ENCODE data around the gene OR51M1.

The OR51M1 gene

DNA sequence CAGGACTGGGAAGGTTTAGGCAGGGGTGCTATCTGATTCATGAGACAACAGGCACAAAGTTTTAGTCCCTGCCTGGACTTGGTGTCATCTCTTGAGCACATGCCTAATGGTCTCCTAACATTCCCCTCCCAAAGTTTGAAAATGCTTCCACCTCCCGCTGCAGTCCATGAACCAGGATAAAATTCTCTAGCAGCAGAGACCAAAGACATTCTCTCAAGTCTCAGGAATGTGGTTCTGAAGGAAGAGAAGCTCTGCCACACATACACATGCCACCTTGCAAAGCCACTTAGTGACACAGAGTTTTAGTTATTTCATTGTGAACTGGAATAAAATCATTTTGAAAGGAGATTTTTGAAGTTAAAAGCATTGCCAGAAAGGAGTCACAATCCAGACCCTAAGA is 16.8 kb upstream of the OR51M1 start:
- H3K27me3 ChIP-seq (replicated peaks; ENCODE audit: insufficient read depth, low read length) = no peaks in the 10 kb centered on the region
- no peak for DNase-seq
- no peaks in the 10 kb centered on the region for H3K79me2 ChIP-seq (ENCODE audit: low read length)
- H3K9me2 ChIP-seq (replicated peaks; ENCODE audit: insufficient read depth, low read length) = no peaks in the 10 kb centered on the region
- TF ChIP-seq EZH2 (optimal IDR thresholded peaks at IDR 0.05; ENCODE audit: low read depth, low read length) (no peak), EZH2phosphoT487 (IDR thresholded peaks at IDR 0.05; ENCODE audit: low read length) (no peak), CTCF (IDR thresholded peaks at IDR 0.05; ENCODE audit: low read length) (no peak)
- no peak overlapping the region for H3K4me3 ChIP-seq (ENCODE audit: low read length)
- no peaks in the 10 kb centered on the region for H3K36me3 ChIP-seq (replicated peaks; ENCODE audit: insufficient read depth, low read length)
- peak overlapping the region; percentile 94; the same call in 1 of the 2 replicates for H3K27ac ChIP-seq (ENCODE audit: low read length)
- H2AFZ ChIP-seq (ENCODE audit: low read length) = peak overlapping the region; percentile 35; the same call in 1 of the 2 replicates
- H3K9me3 ChIP-seq (replicated peaks; ENCODE audit: insufficient read depth, low read length) = no peaks in the 10 kb centered on the region
- no peaks in the 10 kb centered on the region for H4K20me1 ChIP-seq (ENCODE audit: insufficient read depth, low read length)
- peaks cover 48% of the 10 kb centered on the region for H3K4me1 ChIP-seq (ENCODE audit: low read length)
- no peak overlapping the region; the same call in 1 of the 2 replicates for H3K9ac ChIP-seq (ENCODE audit: low read length)
- H3F3A ChIP-seq (ENCODE audit: insufficient read depth, low read length) = peaks cover 30% of the 10 kb centered on the region
- peak overlapping the region; percentile 90; the same call in 1 of the 2 replicates for H3K4me2 ChIP-seq (ENCODE audit: low read depth, low read length)

DNA sequence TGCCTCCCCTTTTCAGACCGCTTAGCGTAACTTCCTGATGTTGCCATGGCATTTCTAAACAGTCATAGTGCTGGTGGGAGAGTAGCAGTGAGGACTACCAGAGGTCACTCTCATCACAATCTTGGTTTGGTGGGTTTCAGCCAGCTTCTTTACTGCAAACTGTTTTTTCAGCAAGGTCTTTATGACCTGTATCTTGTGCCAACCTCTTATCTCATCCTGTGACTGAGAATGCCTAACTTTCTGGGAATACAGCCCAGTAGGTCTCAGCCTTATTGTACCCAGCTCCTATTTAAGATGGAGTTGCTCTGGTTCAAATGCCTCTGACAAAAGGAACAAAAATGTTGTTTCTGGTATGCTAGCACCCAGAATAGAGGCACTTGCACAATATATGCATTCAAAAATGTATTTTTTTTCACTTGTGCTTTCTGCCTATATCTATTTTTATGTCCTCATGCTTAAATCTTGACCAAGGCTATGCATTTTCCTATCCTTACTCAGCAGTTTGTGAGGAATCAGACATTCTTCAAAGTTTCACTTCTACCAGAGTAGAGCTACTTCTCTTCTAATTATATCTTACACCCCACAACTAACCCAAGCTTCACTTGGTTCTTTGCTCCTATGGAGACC is 16.1 kb upstream of the OR51M1 start:
- no peaks in the 10 kb centered on the region for H3K9me2 ChIP-seq (replicated peaks; ENCODE audit: insufficient read depth, low read length)
- H3K4me1 ChIP-seq (ENCODE audit: low read length) = peaks cover 55% of the 10 kb centered on the region
- peak overlapping the region; percentile 94 for H3K27ac ChIP-seq (ENCODE audit: low read length)
- peak overlapping the region; percentile 90 for H3K4me2 ChIP-seq (ENCODE audit: low read depth, low read length)
- H3K36me3 ChIP-seq (replicated peaks; ENCODE audit: insufficient read depth, low read length) = no peaks in the 10 kb centered on the region
- no peak overlapping the region for H2AFZ ChIP-seq (ENCODE audit: low read length)
- H3F3A ChIP-seq (ENCODE audit: insufficient read depth, low read length) = peaks cover 30% of the 10 kb centered on the region
- peak overlapping the region; percentile 41 for H3K4me3 ChIP-seq (ENCODE audit: low read length)
- H3K27me3 ChIP-seq (replicated peaks; ENCODE audit: insufficient read depth, low read length) = no peaks in the 10 kb centered on the region
- H3K79me2 ChIP-seq (ENCODE audit: low read length) = no peaks in the 10 kb centered on the region
- no peaks in the 10 kb centered on the region for H4K20me1 ChIP-seq (ENCODE audit: insufficient read depth, low read length)
- H3K9ac ChIP-seq (ENCODE audit: low read length) = peak overlapping the region; percentile 42; the same call in 1 of the 2 replicates
- H3K9me3 ChIP-seq (replicated peaks; ENCODE audit: insufficient read depth, low read length) = no peaks in the 10 kb centered on the region
- DNase-seq = peak; percentile 89
- TF ChIP-seq EZH2 (optimal IDR thresholded peaks at IDR 0.05; ENCODE audit: low read depth, low read length) (no peak), CTCF (IDR thresholded peaks at IDR 0.05; ENCODE audit: low read length) (no peak), EZH2phosphoT487 (IDR thresholded peaks at IDR 0.05; ENCODE audit: low read length) (no peak)

GRCh38 chr11:5368502-5369043 is 15.0 kb upstream of the OR51M1 start:
- Histone ChIP-seq H3K4me3 (ENCODE audit: low read length) (peak overlapping the region; percentile 41), H3K27ac (ENCODE audit: low read length) (peak overlapping the region; percentile 94), H3K4me2 (ENCODE audit: low read depth, low read length) (peak overlapping the region; percentile 90), H3K9me3 (replicated peaks; ENCODE audit: insufficient read depth, low read length) (no peaks in the 10 kb centered on the region), H3K9me2 (replicated peaks; ENCODE audit: insufficient read depth, low read length) (no peaks in the 10 kb centered on the region), H4K20me1 (ENCODE audit: insufficient read depth, low read length) (no peaks in the 10 kb centered on the region), H3K79me2 (ENCODE audit: low read length) (no peaks in the 10 kb centered on the region), H3F3A (ENCODE audit: insufficient read depth, low read length) (peaks cover 30% of the 10 kb centered on the region), H2AFZ (ENCODE audit: low read length) (peak overlapping the region; percentile 45), H3K9ac (ENCODE audit: low read length) (peak overlapping the region; percentile 42), H3K4me1 (ENCODE audit: low read length) (peaks cover 56% of the 10 kb centered on the region), H3K27me3 (replicated peaks; ENCODE audit: insufficient read depth, low read length) (no peaks in the 10 kb centered on the region), H3K36me3 (replicated peaks; ENCODE audit: insufficient read depth, low read length) (no peaks in the 10 kb centered on the region)
- DNase-seq = peak; percentile 68
- no peak for TF ChIP-seq EZH2phosphoT487 (IDR thresholded peaks at IDR 0.05; ENCODE audit: low read length)
- TF ChIP-seq CTCF (IDR thresholded peaks at IDR 0.05; ENCODE audit: low read length) = no peak
- TF ChIP-seq EZH2 (optimal IDR thresholded peaks at IDR 0.05; ENCODE audit: low read depth, low read length) = no peak

Data from MM.1S (cell line).